ENCODE measurements around the gene CADPS2. TPM values are rescaled to one million over a fixed set of nuclear protein-coding genes. Genes with fewer than 3 reads are reported as not detected.

Gene CADPS2
- total and polyA plus RNA-seq, 2 donors (not counting 3 experiments of a cell fraction or from before 2014, with no cell fraction given), result 9.5 to 22.6 TPM

DNA sequence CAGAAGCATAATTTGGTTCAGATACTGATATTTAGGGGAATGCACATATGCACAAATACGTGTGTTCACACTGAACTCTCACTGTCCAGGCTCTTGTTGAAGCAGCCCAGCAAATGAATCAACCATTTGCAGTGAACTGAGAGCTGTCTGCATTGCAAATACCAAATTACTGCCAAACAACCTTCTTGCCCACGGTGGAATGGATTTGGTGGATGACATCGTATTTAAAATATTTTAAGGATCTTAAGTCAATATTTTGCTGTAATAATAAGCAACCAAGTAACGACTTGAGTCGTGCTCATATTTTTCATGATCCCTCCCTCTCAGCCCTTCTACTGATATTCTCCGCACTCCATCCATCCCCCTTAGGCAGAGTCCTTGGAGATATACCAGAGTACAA lies 473.8 kb downstream of the CADPS2 start:
- Histone ChIP-seq H3K9ac (replicated peaks; ENCODE audit: extremely low read depth, insufficient read depth, low read length) (no peak overlapping the region), H3K79me2 (ENCODE audit: control insufficient read depth, insufficient read depth, low read length) (no peaks in the 10 kb centered on the region), H3K4me1 (ENCODE audit: control insufficient read depth, extremely low read depth, insufficient read depth, low read length) (no peaks in the 10 kb centered on the region), H3K4me3 (replicated peaks in 1 of 3; ENCODE audit: insufficient read depth in 1 of 3, low read depth in 1 of 3, low read length in 3 of 3) (no peak overlapping the region), H4K20me1 (replicated peaks; ENCODE audit: control insufficient read depth, extremely low read depth, insufficient read depth, low read length) (no peaks in the 10 kb centered on the region), H3K36me3 (ENCODE audit: control insufficient read depth in 2 of 2, extremely low read depth in 1 of 2, insufficient read depth in 2 of 2, low read length in 2 of 2) (no peaks in the 10 kb centered on the region), H3K27ac (ENCODE audit: insufficient read depth, low read depth, low read length) (no peak overlapping the region), H3K27me3 (ENCODE audit: control insufficient read depth in 2 of 2, insufficient read depth in 2 of 2, low read length in 2 of 2) (no peaks in the 10 kb centered on the region), H3K9me3 (replicated peaks; ENCODE audit: control insufficient read depth, insufficient read depth, low read length) (no peaks in the 10 kb centered on the region), H3K4me2 (ENCODE audit: insufficient read depth, low read length) (no peak overlapping the region), H2AFZ (ENCODE audit: low read depth, low read length) (no peak overlapping the region), H3K9me1 (replicated peaks; ENCODE audit: control insufficient read depth, extremely low read depth, insufficient read depth, low read length) (no peaks in the 10 kb centered on the region)
- POLR2A ChIA-PET, result no interaction called here
- CTCF ChIA-PET, result no interaction called here
- intact Hi-C loops (cut with micrococcal nuclease), result no loop called here
- TF ChIP-seq POLR2AphosphoS5 (IDR thresholded peaks at IDR 0.05; ENCODE audit: insufficient read depth, low read depth, low read length), result no peak
- TF ChIP-seq FOS (IDR thresholded peaks at IDR 0.05; ENCODE audit: borderline replicate concordance, insufficient read depth, low read length), result no peak
- TF ChIP-seq, protein P1, sequence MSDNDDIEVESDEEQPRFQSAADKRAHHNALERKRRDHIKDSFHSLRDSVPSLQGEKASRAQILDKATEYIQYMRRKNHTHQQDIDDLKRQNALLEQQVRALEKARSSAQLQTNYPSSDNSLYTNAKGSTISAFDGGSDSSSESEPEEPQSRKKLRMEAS (IDR thresholded peaks at IDR 0.05; ENCODE audit: insufficient read depth, insufficient read length), result no peak
- TF ChIP-seq MYC (IDR thresholded peaks at IDR 0.05; ENCODE audit: low read depth, low read length), result no peak
- TF ChIP-seq EZH2 (IDR thresholded peaks at IDR 0.05; ENCODE audit: borderline replicate concordance, low read depth, low read length, severe bottlenecking), result no peak
- no peak for TF ChIP-seq POLR2A (IDR thresholded peaks at IDR 0.05; ENCODE audit: low read depth, low read length)
- TF ChIP-seq, protein P2, sequence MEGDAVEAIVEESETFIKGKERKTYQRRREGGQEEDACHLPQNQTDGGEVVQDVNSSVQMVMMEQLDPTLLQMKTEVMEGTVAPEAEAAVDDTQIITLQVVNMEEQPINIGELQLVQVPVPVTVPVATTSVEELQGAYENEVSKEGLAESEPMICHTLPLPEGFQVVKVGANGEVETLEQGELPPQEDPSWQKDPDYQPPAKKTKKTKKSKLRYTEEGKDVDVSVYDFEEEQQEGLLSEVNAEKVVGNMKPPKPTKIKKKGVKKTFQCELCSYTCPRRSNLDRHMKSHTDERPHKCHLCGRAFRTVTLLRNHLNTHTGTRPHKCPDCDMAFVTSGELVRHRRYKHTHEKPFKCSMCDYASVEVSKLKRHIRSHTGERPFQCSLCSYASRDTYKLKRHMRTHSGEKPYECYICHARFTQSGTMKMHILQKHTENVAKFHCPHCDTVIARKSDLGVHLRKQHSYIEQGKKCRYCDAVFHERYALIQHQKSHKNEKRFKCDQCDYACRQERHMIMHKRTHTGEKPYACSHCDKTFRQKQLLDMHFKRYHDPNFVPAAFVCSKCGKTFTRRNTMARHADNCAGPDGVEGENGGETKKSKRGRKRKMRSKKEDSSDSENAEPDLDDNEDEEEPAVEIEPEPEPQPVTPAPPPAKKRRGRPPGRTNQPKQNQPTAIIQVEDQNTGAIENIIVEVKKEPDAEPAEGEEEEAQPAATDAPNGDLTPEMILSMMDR (IDR thresholded peaks at IDR 0.05; ENCODE audit: extremely low read depth in 1 of 2, insufficient read depth in 1 of 2, low read depth in 1 of 2, low read length in 2 of 2), result no peak
- TF ChIP-seq JUN (IDR thresholded peaks at IDR 0.05; ENCODE audit: borderline replicate concordance, insufficient read depth, insufficient read length, low read depth), result no peak
- no peak for TF ChIP-seq GATA2 (IDR thresholded peaks at IDR 0.05; ENCODE audit: insufficient read depth, insufficient read length, low read depth, low read length)
- BruUV-seq (replicated peaks), result no TSS peak
- FAIRE-seq (no peak), DNase-seq (ENCODE audit: low read depth, low spot score) (no peak)
- dilution Hi-C loops (cut with MboI; ENCODE audit: extremely low pct_ligation_motif_present, low sequenced_read_pairs), result no loop called here
